ENCODE measurements around the gene RRP9.
A peak's percentile ranks its signal among the peaks of the same experiment; 100 is the strongest.

RRP9 gene

DNA sequence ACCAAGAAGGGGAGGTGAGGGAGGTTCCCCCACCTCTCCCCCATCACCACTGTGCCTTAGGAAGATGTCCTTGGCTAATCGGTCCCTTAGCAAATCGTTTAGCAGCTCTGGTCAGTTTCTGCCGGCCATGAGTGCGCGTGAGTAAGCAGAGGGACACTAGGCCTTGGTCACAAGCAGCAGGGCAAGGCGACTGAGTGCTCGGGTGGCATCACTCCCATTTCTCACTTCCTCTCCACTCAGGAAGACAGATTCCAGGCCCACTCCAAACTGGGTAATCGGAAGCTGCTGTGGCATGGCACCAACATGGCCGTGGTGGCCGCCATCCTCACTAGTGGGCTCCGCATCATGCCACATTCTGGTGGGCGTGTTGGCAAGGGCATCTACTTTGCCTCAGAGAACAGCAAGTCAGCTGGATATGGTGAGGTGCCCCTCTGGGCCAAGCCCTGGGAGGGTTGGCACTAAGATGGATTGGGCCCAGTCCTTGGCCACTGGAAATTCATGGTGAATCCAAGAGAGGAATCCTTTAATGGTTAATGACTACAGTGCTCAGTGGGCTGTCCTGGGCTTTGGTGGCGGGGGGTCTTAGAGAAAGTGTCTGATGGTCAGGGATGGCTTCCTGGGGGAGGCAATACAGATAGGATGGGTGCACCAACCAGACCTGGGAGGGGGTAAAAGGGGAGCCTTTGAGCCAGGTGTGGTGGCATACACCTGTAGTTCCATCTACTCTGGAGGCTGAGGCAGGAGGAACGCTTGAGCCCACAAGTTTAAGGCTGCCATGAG lies 4.4 kb upstream of the RRP9 start:
- no peak overlapping the region for H3K4me3 ChIP-seq (ENCODE audit: low read depth, low read length)
- TF ChIP-seq, protein P1, sequence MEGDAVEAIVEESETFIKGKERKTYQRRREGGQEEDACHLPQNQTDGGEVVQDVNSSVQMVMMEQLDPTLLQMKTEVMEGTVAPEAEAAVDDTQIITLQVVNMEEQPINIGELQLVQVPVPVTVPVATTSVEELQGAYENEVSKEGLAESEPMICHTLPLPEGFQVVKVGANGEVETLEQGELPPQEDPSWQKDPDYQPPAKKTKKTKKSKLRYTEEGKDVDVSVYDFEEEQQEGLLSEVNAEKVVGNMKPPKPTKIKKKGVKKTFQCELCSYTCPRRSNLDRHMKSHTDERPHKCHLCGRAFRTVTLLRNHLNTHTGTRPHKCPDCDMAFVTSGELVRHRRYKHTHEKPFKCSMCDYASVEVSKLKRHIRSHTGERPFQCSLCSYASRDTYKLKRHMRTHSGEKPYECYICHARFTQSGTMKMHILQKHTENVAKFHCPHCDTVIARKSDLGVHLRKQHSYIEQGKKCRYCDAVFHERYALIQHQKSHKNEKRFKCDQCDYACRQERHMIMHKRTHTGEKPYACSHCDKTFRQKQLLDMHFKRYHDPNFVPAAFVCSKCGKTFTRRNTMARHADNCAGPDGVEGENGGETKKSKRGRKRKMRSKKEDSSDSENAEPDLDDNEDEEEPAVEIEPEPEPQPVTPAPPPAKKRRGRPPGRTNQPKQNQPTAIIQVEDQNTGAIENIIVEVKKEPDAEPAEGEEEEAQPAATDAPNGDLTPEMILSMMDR (IDR thresholded peaks at IDR 0.05; ENCODE audit: low read depth, low read length) = no peak

DNA sequence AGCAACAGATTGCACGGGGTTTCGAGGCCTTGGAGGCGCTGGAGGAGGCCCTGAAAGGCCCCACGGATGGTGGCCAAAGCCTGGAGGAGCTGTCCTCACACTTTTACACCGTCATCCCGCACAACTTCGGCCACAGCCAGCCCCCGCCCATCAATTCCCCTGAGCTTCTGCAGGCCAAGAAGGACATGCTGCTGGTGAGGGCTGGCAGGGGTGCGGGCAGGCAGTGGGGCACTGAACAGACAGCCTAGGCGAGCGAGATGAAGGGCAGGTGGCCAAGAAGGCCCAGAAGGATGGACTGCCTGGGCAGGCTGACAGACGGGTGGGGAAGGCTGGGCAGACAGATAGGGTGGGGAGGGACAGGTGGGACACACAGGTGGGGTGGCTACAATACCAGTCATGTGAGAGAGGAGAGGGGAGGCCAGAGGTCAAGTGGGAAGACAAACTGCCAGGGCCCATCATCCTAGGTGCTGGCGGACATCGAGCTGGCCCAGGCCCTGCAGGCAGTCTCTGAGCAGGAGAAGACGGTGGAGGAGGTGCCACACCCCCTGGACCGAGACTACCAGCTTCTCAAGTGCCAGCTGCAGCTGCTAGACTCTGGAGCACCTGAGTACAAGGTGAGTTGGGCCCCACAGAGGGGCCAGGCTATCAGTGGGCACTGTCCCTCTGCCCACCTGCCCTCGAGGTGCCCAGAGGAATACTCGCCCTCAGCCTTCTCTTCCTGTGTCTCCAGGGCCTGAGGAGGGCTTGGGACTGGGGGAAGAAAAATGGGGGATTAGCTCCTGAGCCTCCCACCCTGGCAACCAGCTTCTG lies 3.5 kb upstream of the RRP9 start:
- H3K4me3 ChIP-seq (ENCODE audit: low read depth, low read length) = no peak overlapping the region
- TF ChIP-seq, protein P1 (IDR thresholded peaks at IDR 0.05; ENCODE audit: low read depth, low read length) = no peak

DNA sequence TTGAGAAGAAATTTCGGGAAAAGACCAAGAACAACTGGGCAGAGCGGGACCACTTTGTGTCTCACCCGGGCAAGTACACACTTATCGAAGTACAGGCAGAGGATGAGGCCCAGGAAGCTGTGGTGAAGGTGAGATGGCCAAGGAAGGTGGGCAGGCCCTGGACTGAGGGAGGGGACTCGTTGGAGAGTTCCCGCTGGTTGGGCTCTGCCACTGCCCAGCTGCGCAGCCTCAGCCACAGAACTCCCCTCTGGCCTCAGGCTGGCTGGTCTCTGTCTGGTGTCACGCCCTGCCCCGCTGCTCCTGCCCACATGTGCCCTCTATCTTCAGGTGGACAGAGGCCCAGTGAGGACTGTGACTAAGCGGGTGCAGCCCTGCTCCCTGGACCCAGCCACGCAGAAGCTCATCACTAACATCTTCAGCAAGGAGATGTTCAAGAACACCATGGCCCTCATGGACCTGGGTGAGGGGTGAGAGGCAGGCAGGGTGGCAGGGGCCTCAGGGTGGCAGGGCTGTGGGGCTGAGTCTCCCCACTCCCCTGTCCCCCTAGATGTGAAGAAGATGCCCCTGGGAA lies 2.8 kb upstream of the RRP9 start:
- H3K4me3 ChIP-seq (ENCODE audit: low read depth, low read length) = no peak overlapping the region
- TF ChIP-seq, protein P1 (IDR thresholded peaks at IDR 0.05; ENCODE audit: low read depth, low read length) = no peak

DNA sequence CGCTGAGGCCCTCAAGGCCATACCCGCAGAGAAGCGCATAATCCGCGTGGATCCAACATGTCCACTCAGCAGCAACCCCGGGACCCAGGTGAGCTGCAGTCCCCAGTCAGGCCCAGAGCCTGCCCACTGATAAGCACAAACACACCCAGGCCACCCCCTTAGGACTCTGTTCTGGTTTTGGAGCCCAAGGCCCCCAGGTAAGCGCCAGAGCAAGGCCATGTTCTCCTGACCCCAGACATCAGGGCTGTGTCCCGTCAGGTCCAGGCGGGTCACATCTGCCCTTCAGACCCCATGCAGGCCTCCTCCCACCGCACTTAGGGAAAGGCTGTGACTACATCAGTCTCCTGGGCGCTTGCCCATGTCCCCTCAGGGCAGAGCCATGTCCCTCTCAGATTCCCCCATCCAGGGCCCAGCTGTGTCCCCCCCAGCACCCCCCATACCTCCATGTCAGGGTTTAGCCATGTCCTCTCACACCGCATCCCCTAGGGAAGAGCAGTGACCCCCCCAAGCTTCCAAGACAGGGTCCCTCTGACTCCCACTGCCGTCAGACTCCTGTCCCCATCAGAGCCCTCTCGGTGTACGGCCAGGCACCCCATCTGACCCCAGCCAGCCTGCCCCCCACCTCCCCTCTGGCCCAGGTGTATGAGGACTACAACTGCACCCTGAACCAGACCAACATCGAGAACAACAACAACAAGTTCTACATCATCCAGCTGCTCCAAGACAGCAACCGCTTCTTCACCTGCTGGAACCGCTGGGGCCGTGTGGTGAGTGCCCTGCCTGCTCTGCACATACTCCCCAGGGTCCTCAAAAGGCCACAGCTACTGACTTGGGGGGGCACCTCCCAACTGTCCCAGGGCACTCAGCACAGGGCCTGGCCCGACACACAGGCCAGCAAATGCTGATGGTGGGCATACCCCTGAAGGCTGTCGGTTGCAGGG lies 2.0 kb upstream of the RRP9 start:
- TF ChIP-seq, protein P1 (IDR thresholded peaks at IDR 0.05; ENCODE audit: low read depth, low read length) = no peak
- no peak overlapping the region for H3K4me3 ChIP-seq (ENCODE audit: low read depth, low read length)

DNA sequence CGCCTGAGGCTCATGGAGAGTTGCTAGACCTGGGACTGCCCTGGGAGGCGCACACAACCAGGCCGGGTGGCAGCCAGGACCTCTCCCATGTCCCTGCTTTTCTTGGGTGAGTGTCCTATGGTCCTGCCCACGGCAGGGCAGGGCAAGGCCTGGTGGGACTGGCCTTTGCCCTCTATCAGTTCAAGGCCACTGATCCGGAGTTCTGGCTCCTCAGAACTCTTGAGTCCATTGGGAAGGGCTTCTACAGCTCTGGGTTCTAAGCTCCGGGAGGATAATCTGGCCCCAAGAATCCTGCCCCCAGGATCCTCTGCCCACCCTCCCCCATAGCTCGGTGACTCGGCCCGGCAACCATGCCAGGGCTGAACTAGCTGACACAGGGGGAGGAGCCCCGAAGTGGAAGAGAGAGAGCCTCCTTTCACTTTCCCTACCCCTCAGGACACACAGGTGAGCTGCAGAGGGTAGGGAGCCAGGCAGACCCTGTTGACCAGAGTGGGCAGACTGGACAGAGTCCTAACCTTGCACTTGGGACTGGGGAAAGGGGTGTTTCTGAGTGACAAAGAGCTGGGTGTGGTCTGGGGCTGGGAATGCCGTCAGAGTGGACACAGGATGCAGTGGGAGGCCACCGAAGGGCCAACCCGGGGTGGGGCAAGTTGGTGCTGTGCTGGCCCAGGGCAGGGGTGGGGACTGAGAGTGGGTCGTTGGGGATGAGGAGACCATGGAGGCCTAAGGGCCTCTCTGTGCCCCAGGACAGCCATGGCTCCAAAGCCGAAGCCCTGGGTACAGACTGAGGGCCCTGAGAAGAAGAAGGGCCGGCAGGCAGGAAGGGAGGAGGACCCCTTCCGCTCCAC lies 1.1 kb upstream of the RRP9 start:
- TF ChIP-seq, protein P1 (IDR thresholded peaks at IDR 0.05; ENCODE audit: low read depth, low read length) = no peak
- peak overlapping the region; percentile 48 for H3K4me3 ChIP-seq (ENCODE audit: low read depth, low read length)

DNA sequence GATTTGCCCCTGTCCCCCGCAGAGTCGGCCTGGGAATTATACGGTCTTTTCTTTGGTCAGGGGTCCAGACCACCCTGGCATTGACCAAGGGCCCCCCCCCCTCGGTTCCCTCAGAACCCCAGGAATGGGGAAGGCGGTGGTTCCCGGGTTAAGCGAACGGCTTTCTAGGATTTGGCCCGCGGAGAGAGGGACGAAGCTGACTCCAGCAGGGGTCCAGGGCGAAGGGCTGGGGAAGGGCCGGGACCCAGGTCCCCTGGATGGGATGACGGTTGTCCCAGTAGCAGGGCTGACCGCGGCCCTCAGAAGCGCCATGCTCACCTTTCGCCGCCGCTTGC lies 274 bp downstream of the RRP9 start:
- H3K4me3 ChIP-seq (ENCODE audit: low read depth, low read length) = peak overlapping the region; percentile 91
- TF ChIP-seq, protein P1 (IDR thresholded peaks at IDR 0.05; ENCODE audit: low read depth, low read length) = no peak
